Adrenal gland (tissue), 5 donors: ENCODE data around the gene PANK1.

Experiments used
- POLR2A ChIP-seq, 2 donors: fragments of 450-650 bp; IDR thresholded peaks; one replicate each; pipeline ENCODE4 v1.6.1; 2017; ENCODE audit warnings: antibody characterized with exemption in 2 of 2, mild to moderate bottlenecking in 2 of 2, moderate library complexity in 1 of 2
- TF ChIP-seq, protein P1 (sequence below), 6 experiments: fragments of 450-650 bp in 4 of 6; fragments of 200-600 bp in 2 of 6; sonication (generic) in 1 of 6; IDR thresholded peaks; 1 replicate in 5 of 6; 2 replicates in 1 of 6; pipeline versions ENCODE4 v1.5.1 to v1.8.0; 2016 to 2021; ENCODE audit warnings: antibody characterized with exemption in 6 of 6, mild to moderate bottlenecking in 2 of 6, moderate library complexity in 1 of 6
- donor health status: DM: no; HTN: no; CAD: no.

GRCh38 chr10:89669985-89670384, 24.9 kb upstream of the PANK1 start:
- TF ChIP-seq, protein P1, sequence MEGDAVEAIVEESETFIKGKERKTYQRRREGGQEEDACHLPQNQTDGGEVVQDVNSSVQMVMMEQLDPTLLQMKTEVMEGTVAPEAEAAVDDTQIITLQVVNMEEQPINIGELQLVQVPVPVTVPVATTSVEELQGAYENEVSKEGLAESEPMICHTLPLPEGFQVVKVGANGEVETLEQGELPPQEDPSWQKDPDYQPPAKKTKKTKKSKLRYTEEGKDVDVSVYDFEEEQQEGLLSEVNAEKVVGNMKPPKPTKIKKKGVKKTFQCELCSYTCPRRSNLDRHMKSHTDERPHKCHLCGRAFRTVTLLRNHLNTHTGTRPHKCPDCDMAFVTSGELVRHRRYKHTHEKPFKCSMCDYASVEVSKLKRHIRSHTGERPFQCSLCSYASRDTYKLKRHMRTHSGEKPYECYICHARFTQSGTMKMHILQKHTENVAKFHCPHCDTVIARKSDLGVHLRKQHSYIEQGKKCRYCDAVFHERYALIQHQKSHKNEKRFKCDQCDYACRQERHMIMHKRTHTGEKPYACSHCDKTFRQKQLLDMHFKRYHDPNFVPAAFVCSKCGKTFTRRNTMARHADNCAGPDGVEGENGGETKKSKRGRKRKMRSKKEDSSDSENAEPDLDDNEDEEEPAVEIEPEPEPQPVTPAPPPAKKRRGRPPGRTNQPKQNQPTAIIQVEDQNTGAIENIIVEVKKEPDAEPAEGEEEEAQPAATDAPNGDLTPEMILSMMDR (IDR thresholded peaks at IDR 0.05) = no peak
- no peak for TF ChIP-seq POLR2A (IDR thresholded peaks at IDR 0.05)
